NOMO-1 treated with dmso at 0.1 percent for 144 hours (cell line): ENCODE measurements around the gene DCC.
"Not testable (repeated sequence)": the region's sequence is repeated elsewhere in the genome, so short reads cannot be mapped to it uniquely, and the experiment has no call there.

Experiments
- DNase-seq: peaks from one replicate; lab custom pipeline; 2025; ENCODE audit not compliant: unreplicated experiment; lab: John Stamatoyannopoulos, UW

Gene DCC

GRCh38 chr18:52345428-52345827 is 5.4 kb downstream of the DCC start:
- no peak for DNase-seq

GRCh38 chr18:52348209-52348608 is 8.2 kb downstream of the DCC start:
- DNase-seq, result no peak

- DNase-seq, result no peak
Observed at GRCh38 chr18:52349498-52349897, 9.5 kb downstream of the DCC start.

- DNase-seq, result no peak
Observed at GRCh38 chr18:52352920-52353319, 12.9 kb downstream of the DCC start.

- DNase-seq, result no peak
Observed at GRCh38 chr18:52353589-52353988, 13.6 kb downstream of the DCC start.

GRCh38 chr18:52363861-52364260 is 23.9 kb downstream of the DCC start:
- no peak for DNase-seq

- not testable (repeated sequence) for DNase-seq
Observed at GRCh38 chr18:52366851-52367250, 26.9 kb downstream of the DCC start.

- DNase-seq, result no peak
Observed at GRCh38 chr18:52367953-52368742, 28.2 kb downstream of the DCC start.

GRCh38 chr18:52370841-52371240 is 30.8 kb downstream of the DCC start:
- no peak for DNase-seq

GRCh38 chr18:52376104-52376503 is 36.1 kb downstream of the DCC start:
- no peak for DNase-seq

- no peak for DNase-seq
Observed at GRCh38 chr18:52377094-52377493, 37.1 kb downstream of the DCC start.

GRCh38 chr18:52386306-52386705 is 46.3 kb downstream of the DCC start:
- DNase-seq, result no peak

- no peak for DNase-seq
Observed at GRCh38 chr18:52387175-52387574, 47.2 kb downstream of the DCC start.

GRCh38 chr18:52391810-52392559 is 52.0 kb downstream of the DCC start:
- DNase-seq, result no peak

GRCh38 chr18:52394602-52395001 is 54.6 kb downstream of the DCC start:
- no peak for DNase-seq

GRCh38 chr18:52395146-52395852 is 55.3 kb downstream of the DCC start:
- no peak for DNase-seq

GRCh38 chr18:52401236-52401635 is 61.2 kb downstream of the DCC start:
- no peak for DNase-seq

- no peak for DNase-seq
Observed at GRCh38 chr18:52402814-52403213, 62.8 kb downstream of the DCC start.

- no peak for DNase-seq
Observed at GRCh38 chr18:52403291-52404021, 63.5 kb downstream of the DCC start.

- DNase-seq, result no peak
Observed at GRCh38 chr18:52408800-52409302, 68.9 kb downstream of the DCC start.

- no peak for DNase-seq
Observed at GRCh38 chr18:52409727-52410126, 69.7 kb downstream of the DCC start.
